Kidney epithelial cell (primary cell): ENCODE results near the gene CIB2. TPM values are rescaled to one million over a fixed set of nuclear protein-coding genes. Genes with fewer than 3 reads are reported as not detected.

Experiments used
- DNase-seq: peaks from one replicate; pipeline ENCODE4 v3.0.0-alpha.2; 2010; ENCODE audit warnings: low read depth
- H3K27me3 ChIP-seq: 2 replicates; pipeline ENCODE4 v1.6.0; 2011; ENCODE audit warnings: low read length; ENCODE audit not compliant: control insufficient read depth, insufficient read depth
- H3K36me3 ChIP-seq: 2 replicates; pipeline ENCODE4 v1.5.1; 2011; ENCODE audit warnings: low read length; ENCODE audit not compliant: control insufficient read depth, insufficient read depth
- H3K4me3 ChIP-seq: 2 replicates; pipeline ENCODE4 v1.5.1; 2011; ENCODE audit warnings: low read depth, mild to moderate bottlenecking, control low read depth, low read length
- total RNA-seq: library from RNA; depleted of rRNA; stranded (reverse); fragments of >200 nt; gene quantifications from 2 replicates; pipeline ENCODE4 v1.2.3, GENCODE V29; 2015
- TF ChIP-seq, protein P1 (sequence below): IDR thresholded peaks from 2 replicates; pipeline ENCODE4 v1.5.1; 2011; ENCODE audit warnings: mild to moderate bottlenecking, moderate library complexity, low read length, control low read depth, inconsistent platforms; ENCODE audit not compliant: insufficient read depth, poor library complexity, severe bottlenecking

Gene CIB2
- total RNA-seq, 1 donor from 2014 or later = 16.3 TPM

DNA sequence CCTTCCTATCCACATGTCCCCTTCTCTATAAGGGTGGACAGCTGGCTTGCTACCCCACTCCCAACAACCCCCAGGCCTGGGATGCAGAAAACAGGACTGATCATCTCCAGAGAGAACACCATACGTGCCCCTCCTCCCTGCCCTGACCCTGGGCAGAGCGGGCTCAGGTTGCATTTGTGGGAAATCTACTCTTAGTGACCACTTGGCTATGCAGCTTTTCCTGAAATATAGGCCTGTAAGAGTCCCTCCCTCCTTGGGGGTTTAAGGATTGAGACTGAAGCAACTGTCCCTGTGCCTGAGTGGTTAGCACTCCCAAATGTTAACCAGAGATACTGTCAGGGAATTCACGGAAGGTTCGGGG is 27.1 kb downstream of the CIB2 start:
- Histone ChIP-seq H3K27me3 (no peaks in the 10 kb centered on the region), H3K4me3 (no peak overlapping the region), H3K36me3 (no peaks in the 10 kb centered on the region)
- DNase-seq = no peak
- TF ChIP-seq, protein P1, sequence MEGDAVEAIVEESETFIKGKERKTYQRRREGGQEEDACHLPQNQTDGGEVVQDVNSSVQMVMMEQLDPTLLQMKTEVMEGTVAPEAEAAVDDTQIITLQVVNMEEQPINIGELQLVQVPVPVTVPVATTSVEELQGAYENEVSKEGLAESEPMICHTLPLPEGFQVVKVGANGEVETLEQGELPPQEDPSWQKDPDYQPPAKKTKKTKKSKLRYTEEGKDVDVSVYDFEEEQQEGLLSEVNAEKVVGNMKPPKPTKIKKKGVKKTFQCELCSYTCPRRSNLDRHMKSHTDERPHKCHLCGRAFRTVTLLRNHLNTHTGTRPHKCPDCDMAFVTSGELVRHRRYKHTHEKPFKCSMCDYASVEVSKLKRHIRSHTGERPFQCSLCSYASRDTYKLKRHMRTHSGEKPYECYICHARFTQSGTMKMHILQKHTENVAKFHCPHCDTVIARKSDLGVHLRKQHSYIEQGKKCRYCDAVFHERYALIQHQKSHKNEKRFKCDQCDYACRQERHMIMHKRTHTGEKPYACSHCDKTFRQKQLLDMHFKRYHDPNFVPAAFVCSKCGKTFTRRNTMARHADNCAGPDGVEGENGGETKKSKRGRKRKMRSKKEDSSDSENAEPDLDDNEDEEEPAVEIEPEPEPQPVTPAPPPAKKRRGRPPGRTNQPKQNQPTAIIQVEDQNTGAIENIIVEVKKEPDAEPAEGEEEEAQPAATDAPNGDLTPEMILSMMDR = no peak

DNA sequence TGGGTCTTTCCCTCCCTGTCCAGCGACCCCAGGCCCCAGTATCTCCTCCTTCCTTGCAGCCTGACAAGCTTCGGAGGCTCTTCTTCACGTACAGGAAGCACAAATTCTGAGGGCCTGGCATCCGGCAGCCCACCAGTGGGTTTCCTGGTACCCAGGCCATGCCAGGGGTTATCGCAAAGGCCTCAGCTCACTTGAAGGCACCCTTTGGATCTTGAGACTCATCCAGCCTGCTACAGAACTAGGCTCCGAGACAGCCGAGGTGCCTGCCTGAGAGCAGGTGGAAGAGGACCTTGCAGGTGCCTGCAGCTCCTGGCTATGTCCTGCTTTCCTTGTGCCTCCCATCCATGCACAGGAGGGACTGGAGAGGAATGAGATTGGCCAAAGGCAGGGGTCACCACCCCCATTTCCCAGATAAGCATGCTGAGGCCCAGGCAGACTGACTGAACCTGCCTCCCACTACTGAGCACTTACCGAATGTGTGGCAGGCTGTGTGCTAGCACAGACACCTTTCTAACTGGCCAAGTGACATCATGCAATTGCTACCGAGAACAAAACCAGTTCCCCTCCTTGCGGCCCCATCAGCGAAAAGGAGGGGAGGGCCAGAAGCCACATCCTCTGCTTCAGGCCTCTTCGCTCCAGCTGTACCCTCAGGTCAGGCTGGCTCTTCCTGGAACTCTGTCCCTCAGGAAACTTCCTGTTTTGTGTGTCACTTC is 27.7 kb downstream of the CIB2 start:
- DNase-seq = no peak
- no peaks in the 10 kb centered on the region for H3K27me3 ChIP-seq
- TF ChIP-seq, protein P1 = no peak
- no peaks in the 10 kb centered on the region for H3K36me3 ChIP-seq
- H3K4me3 ChIP-seq = no peak overlapping the region

- no peaks in the 10 kb centered on the region for H3K27me3 ChIP-seq
- no peaks in the 10 kb centered on the region for H3K36me3 ChIP-seq
- TF ChIP-seq, protein P1 = no peak
- no peak for DNase-seq
- no peak overlapping the region for H3K4me3 ChIP-seq
Observed at GRCh38 chr15:78102741-78103140, 28.5 kb downstream of the CIB2 start.

- no peak overlapping the region for H3K4me3 ChIP-seq
- no peak for DNase-seq
- TF ChIP-seq, protein P1 = no peak
Observed at GRCh38 chr15:78102211-78102610, 29.0 kb downstream of the CIB2 start.

DNA sequence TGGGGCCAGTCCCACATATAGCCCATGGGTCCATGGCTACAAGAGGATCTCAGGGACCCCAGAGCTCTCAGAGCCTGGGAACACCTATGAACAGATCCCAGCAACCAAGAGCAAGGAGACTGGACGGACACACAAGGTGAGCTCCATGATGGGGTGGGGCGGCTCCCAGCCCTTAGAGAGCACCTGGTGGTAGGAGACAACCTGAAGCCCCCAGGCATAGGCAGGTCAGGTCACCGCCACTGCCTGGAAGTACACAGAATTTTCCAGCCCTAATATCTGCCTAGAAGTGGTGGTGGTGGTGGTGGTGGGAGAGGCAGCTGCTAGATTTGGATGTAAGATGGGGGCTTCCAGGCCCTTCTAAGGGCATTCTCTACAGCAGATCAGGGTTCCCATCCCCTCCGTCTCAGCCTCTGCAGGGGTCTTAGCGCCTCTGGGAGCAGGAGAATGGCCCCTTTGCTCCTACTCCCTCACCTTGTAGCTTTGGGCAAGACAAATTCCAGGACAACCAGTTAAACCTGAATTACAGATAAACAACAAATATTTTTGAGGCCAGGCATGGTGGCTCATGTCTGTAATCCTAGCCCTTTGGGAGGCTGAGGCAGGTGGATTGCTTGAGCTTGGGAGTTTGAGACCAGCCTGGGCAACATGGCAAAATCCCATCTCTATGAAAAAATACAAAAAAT is 29.7 kb downstream of the CIB2 start:
- no peak for DNase-seq
- no peaks in the 10 kb centered on the region for H3K27me3 ChIP-seq
- H3K4me3 ChIP-seq = no peak overlapping the region
- TF ChIP-seq, protein P1 = no peak
- H3K36me3 ChIP-seq = no peaks in the 10 kb centered on the region

More at GRCh38 chr15:78102211-78102610, 29.0 kb downstream of the CIB2 start:
- Histone ChIP-seq H3K36me3 (no peaks in the 10 kb centered on the region), H3K27me3 (no peaks in the 10 kb centered on the region)
